ENCODE measurements around the gene OR2AG2.

GRCh38 chr11:6746626-6747025 lies 25.1 kb downstream of the OR2AG2 start:
- TF ChIP-seq CTCF (conservative IDR thresholded peaks at IDR 0.05) (no peak), ZFX (IDR thresholded peaks at IDR 0.05) (no peak)
